Neural cell (in vitro differentiated cells): ENCODE measurements around the gene NECTIN3.

Experiments
- EP300 ChIP-seq: fragments of 450-650 bp; conservative IDR thresholded peaks from 2 replicates; pipeline ENCODE4 v1.6.1; 2014; ENCODE audit warnings: antibody characterized with exemption, mild to moderate bottlenecking, moderate library complexity; ENCODE audit not compliant: poor library complexity, severe bottlenecking
- POLR2AphosphoS5 ChIP-seq: IDR thresholded peaks from 2 replicates; pipeline ENCODE4 v1.6.1; 2012
- RAD21 ChIP-seq: fragments of 450-650 bp; conservative IDR thresholded peaks from 2 replicates; pipeline ENCODE4 v1.6.1; 2014; ENCODE audit warnings: antibody characterized with exemption, mild to moderate bottlenecking, moderate library complexity
- TAF1 ChIP-seq: IDR thresholded peaks from 2 replicates; pipeline ENCODE4 v1.6.1; 2012; ENCODE audit warnings: low read depth
- TF ChIP-seq, protein P1 (sequence below): fragments of 450-650 bp; IDR thresholded peaks from 2 replicates; pipeline ENCODE4 v1.5.1; 2014; ENCODE audit warnings: antibody characterized with exemption, mild to moderate bottlenecking, moderate library complexity; ENCODE audit not compliant: poor library complexity, severe bottlenecking
- TF ChIP-seq, protein P2 (sequence below): IDR thresholded peaks from 2 replicates; pipeline ENCODE4 v1.6.1; 2012; ENCODE audit warnings: borderline replicate concordance

DNA sequence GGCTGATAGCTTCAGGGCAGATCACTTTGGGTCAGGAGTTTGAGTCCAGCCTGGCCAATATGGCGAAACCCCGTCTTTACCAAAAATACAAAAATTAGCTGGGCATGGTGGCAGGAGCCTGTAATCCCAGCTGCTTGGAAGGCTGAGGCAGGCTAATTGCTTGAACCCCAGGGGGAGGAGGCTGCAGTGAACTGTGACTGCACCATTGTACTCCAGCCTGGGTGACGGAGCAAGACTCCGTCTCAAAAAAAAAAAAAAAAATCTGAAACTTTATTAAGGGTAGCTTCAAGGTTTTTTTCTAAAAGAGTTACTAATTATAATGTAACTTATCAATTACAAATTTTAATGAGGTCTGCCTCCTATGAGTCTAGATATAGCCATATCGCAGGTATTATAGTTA, 5.1 kb downstream of the NECTIN3 start:
- TF ChIP-seq, protein P1, sequence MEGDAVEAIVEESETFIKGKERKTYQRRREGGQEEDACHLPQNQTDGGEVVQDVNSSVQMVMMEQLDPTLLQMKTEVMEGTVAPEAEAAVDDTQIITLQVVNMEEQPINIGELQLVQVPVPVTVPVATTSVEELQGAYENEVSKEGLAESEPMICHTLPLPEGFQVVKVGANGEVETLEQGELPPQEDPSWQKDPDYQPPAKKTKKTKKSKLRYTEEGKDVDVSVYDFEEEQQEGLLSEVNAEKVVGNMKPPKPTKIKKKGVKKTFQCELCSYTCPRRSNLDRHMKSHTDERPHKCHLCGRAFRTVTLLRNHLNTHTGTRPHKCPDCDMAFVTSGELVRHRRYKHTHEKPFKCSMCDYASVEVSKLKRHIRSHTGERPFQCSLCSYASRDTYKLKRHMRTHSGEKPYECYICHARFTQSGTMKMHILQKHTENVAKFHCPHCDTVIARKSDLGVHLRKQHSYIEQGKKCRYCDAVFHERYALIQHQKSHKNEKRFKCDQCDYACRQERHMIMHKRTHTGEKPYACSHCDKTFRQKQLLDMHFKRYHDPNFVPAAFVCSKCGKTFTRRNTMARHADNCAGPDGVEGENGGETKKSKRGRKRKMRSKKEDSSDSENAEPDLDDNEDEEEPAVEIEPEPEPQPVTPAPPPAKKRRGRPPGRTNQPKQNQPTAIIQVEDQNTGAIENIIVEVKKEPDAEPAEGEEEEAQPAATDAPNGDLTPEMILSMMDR = no peak
- TF ChIP-seq, protein P2, sequence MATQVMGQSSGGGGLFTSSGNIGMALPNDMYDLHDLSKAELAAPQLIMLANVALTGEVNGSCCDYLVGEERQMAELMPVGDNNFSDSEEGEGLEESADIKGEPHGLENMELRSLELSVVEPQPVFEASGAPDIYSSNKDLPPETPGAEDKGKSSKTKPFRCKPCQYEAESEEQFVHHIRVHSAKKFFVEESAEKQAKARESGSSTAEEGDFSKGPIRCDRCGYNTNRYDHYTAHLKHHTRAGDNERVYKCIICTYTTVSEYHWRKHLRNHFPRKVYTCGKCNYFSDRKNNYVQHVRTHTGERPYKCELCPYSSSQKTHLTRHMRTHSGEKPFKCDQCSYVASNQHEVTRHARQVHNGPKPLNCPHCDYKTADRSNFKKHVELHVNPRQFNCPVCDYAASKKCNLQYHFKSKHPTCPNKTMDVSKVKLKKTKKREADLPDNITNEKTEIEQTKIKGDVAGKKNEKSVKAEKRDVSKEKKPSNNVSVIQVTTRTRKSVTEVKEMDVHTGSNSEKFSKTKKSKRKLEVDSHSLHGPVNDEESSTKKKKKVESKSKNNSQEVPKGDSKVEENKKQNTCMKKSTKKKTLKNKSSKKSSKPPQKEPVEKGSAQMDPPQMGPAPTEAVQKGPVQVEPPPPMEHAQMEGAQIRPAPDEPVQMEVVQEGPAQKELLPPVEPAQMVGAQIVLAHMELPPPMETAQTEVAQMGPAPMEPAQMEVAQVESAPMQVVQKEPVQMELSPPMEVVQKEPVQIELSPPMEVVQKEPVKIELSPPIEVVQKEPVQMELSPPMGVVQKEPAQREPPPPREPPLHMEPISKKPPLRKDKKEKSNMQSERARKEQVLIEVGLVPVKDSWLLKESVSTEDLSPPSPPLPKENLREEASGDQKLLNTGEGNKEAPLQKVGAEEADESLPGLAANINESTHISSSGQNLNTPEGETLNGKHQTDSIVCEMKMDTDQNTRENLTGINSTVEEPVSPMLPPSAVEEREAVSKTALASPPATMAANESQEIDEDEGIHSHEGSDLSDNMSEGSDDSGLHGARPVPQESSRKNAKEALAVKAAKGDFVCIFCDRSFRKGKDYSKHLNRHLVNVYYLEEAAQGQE = no peak
- TF ChIP-seq POLR2AphosphoS5 = no peak
- no peak for TF ChIP-seq EP300
- TF ChIP-seq RAD21 = no peak
- no peak for TF ChIP-seq TAF1
